Upper lobe of right lung (tissue), 1 donor: ENCODE data around the gene NHSL2. TPM values are rescaled to one million over a fixed set of nuclear protein-coding genes. Genes with fewer than 3 reads are reported as not detected.

Source experiments
- ATAC-seq: fragments of 200-7000 bp; cut with Tn5 transposase; one replicate; pipeline ENCODE4 v1.9.1; 2020; ENCODE audit warnings: mild to moderate bottlenecking, moderate library complexity
- DNase-seq: peaks from one replicate; pipeline ENCODE4 v3.0.0-alpha.2; 2020
- H3K27ac ChIP-seq: fragments of 200-600 bp; one replicate; pipeline ENCODE4 v1.8.0; 2022
- H3K27me3 ChIP-seq: fragments of 200-600 bp; one replicate; pipeline ENCODE4 v1.8.0; 2022; ENCODE audit warnings: mild to moderate bottlenecking
- H3K36me3 ChIP-seq: fragments of 200-600 bp; one replicate; pipeline ENCODE4 v1.8.0; 2022
- H3K4me1 ChIP-seq: fragments of 200-600 bp; one replicate; pipeline ENCODE4 v1.8.0; 2022
- H3K4me3 ChIP-seq: fragments of 200-600 bp; one replicate; pipeline ENCODE4 v1.8.0; 2022; ENCODE audit warnings: mild to moderate bottlenecking
- H3K9me3 ChIP-seq: fragments of 200-600 bp; one replicate; pipeline ENCODE4 v1.8.0; 2022
- intact Hi-C: fragments of 100-400 bp; cut with DNase I; formaldehyde crosslinking; loops from one replicate; pipeline ENCODE4 v1.11.0; 2022
- total RNA-seq: library from RNA; stranded (reverse); fragmentation: NEBNext Ultra II Directional; extraction: Animal tissue kit (Norgen Biotek cat#: 25700); gene quantifications from one replicate; pipeline ENCODE4 v1.2.1, GENCODE V29; 2021
- TF ChIP-seq, protein P1 (sequence below): fragments of 200-600 bp; IDR thresholded peaks from one replicate; pipeline ENCODE4 v1.8.0; 2022; ENCODE audit warnings: antibody characterized with exemption
- donor health status: DM: no; HTN: yes; CAD: no; lungs with severe emphysema.

Gene NHSL2
- total RNA-seq, 1 donor from 2014 or later = 17.3 TPM

- Histone ChIP-seq H3K4me1 (no peaks in the 10 kb centered on the region), H3K27ac (no peak overlapping the region), H3K4me3 (no peak overlapping the region), H3K9me3 (no peaks in the 10 kb centered on the region), H3K36me3 (no peaks in the 10 kb centered on the region), H3K27me3 (no peaks in the 10 kb centered on the region)
- intact Hi-C loops = no loop called here
- TF ChIP-seq, protein P1, sequence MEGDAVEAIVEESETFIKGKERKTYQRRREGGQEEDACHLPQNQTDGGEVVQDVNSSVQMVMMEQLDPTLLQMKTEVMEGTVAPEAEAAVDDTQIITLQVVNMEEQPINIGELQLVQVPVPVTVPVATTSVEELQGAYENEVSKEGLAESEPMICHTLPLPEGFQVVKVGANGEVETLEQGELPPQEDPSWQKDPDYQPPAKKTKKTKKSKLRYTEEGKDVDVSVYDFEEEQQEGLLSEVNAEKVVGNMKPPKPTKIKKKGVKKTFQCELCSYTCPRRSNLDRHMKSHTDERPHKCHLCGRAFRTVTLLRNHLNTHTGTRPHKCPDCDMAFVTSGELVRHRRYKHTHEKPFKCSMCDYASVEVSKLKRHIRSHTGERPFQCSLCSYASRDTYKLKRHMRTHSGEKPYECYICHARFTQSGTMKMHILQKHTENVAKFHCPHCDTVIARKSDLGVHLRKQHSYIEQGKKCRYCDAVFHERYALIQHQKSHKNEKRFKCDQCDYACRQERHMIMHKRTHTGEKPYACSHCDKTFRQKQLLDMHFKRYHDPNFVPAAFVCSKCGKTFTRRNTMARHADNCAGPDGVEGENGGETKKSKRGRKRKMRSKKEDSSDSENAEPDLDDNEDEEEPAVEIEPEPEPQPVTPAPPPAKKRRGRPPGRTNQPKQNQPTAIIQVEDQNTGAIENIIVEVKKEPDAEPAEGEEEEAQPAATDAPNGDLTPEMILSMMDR = no peak
- ATAC-seq = peak; percentile 79
- no peak for DNase-seq
Measured at GRCh38 chrX:71992711-71993110, 82.1 kb downstream of the NHSL2 start.

DNA sequence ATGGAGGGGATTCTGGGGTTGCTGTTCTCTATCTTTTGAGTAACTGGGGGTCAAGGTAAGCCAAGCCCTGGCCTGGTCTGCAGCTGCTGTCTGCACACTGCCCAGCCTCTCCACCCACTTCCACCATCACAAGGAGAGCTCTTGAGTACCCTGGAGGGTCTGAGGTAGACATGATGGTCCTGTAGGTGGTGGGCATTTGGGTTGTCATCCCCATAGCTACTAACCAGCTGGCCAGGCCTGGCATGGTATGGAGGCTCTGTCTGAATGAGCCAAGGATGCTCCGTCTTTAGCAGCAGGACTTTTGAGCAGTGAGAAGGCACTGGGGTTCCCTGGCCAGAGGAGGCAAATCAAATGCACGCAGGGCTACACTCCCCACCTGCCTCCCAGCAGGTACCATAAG, 82.7 kb downstream of the NHSL2 start:
- no peaks in the 10 kb centered on the region for H3K4me1 ChIP-seq
- TF ChIP-seq, protein P1 = no peak
- intact Hi-C loops = no loop called here
- H3K27ac ChIP-seq = peak overlapping the region; percentile 42
- H3K27me3 ChIP-seq = no peaks in the 10 kb centered on the region
- ATAC-seq = no peak
- H3K36me3 ChIP-seq = no peaks in the 10 kb centered on the region
- DNase-seq = no peak
- no peaks in the 10 kb centered on the region for H3K9me3 ChIP-seq
- no peak overlapping the region for H3K4me3 ChIP-seq

- no peak overlapping the region for H3K4me3 ChIP-seq
- no peaks in the 10 kb centered on the region for H3K36me3 ChIP-seq
- no peak for DNase-seq
- no peak for ATAC-seq
- H3K27me3 ChIP-seq = no peaks in the 10 kb centered on the region
- TF ChIP-seq, protein P1 = no peak
- no peaks in the 10 kb centered on the region for H3K9me3 ChIP-seq
- intact Hi-C loops = no loop called here
- no peak overlapping the region for H3K27ac ChIP-seq
- no peaks in the 10 kb centered on the region for H3K4me1 ChIP-seq
Measured at GRCh38 chrX:71994601-71995000, 84.0 kb downstream of the NHSL2 start.

- H3K4me3 ChIP-seq = no peak overlapping the region
- H3K27ac ChIP-seq = no peak overlapping the region
- H3K36me3 ChIP-seq = no peaks in the 10 kb centered on the region
- no peak for ATAC-seq
- H3K27me3 ChIP-seq = no peaks in the 10 kb centered on the region
- intact Hi-C loops = no loop called here
- no peaks in the 10 kb centered on the region for H3K9me3 ChIP-seq
- no peaks in the 10 kb centered on the region for H3K4me1 ChIP-seq
- TF ChIP-seq, protein P1 = no peak
- no peak for DNase-seq
Measured at GRCh38 chrX:71995122-71995521, 84.5 kb downstream of the NHSL2 start.

DNA sequence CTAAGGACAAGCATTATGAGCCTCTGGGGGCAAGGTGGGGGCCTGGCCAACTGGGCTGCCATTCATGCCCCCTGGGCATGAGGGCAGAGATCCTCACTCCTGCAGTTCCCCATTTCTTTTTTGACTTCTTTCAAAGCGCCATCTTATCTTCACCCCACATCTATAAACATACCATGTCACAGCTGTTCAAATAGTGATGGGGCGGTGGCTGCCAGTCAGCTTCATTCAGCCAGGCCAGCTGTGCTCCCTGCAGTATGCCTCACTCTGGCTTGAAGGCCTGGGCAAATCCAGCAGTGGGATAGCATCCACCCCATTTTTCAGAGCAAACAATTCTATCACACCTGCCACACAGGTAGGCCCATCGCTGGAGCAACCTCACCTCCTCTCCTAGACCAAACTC, 85.5 kb downstream of the NHSL2 start:
- intact Hi-C loops = no loop called here
- H3K27me3 ChIP-seq = no peaks in the 10 kb centered on the region
- ATAC-seq = no peak

More for the DNA sequence above, 85.5 kb downstream of the NHSL2 start:
- no peaks in the 10 kb centered on the region for H3K9me3 ChIP-seq
- no peaks in the 10 kb centered on the region for H3K4me1 ChIP-seq
- H3K4me3 ChIP-seq = no peak overlapping the region
- TF ChIP-seq, protein P1 = no peak
- no peak for DNase-seq
- no peaks in the 10 kb centered on the region for H3K36me3 ChIP-seq
- H3K27ac ChIP-seq = no peak overlapping the region
